Activated CD4-positive, alpha-beta T cell treated with anti-CD3 and anti-CD28 coated beads, Interleukin-2, amount 10 ng/mL, durations not matched to agents 24 days and 14 days (primary cell): Measurements from ENCODE around the gene TPK1. TPM values are rescaled to one million over a fixed set of nuclear protein-coding genes. Genes with fewer than 3 reads are reported as not detected.

Experiments used
- DNase-seq: peaks from one replicate; pipeline ENCODE4 v3.0.0; 2022
- H3K27ac Mint-ChIP-seq: one replicate; pipeline ENCODE4 v1.8.0; 2022; ENCODE audit warnings: mild to moderate bottlenecking, mixed read lengths
- H3K27me3 Mint-ChIP-seq: one replicate; pipeline ENCODE4 v1.8.0; 2022; ENCODE audit warnings: mixed read lengths
- H3K36me3 Mint-ChIP-seq: one replicate; pipeline ENCODE4 v1.8.0; 2022; ENCODE audit warnings: low read depth, mild to moderate bottlenecking, mixed read lengths
- H3K4me1 Mint-ChIP-seq: one replicate; pipeline ENCODE4 v1.8.0; 2021; ENCODE audit warnings: mixed read lengths
- H3K4me3 Mint-ChIP-seq: one replicate; pipeline ENCODE4 v1.8.0; 2022; ENCODE audit warnings: mild to moderate bottlenecking, moderate library complexity, mixed read lengths
- H3K9me3 Mint-ChIP-seq: one replicate; pipeline ENCODE4 v1.8.0; 2021; ENCODE audit warnings: mixed read lengths
- intact Hi-C: fragments of 100-400 bp; cut with micrococcal nuclease; formaldehyde crosslinking; loops from one replicate; pipeline ENCODE4 v1.15.1; 2023
- total RNA-seq: library from RNA; stranded (reverse); gene quantifications from 2 replicates; pipeline ENCODE4 v1.2.3, GENCODE V29; 2022

Gene TPK1
- total RNA-seq, 1 donor from 2014 or later: 13.2 TPM

- H3K27ac Mint-ChIP-seq: peak overlapping the region; percentile 94
- DNase-seq: no peak
- no peaks in the 10 kb centered on the region for H3K27me3 Mint-ChIP-seq
- peak overlapping the region; percentile 96 for H3K4me3 Mint-ChIP-seq
- peaks cover 19% of the 10 kb centered on the region for H3K36me3 Mint-ChIP-seq
- H3K4me1 Mint-ChIP-seq: peaks cover 33% of the 10 kb centered on the region
- peaks cover 24% of the 10 kb centered on the region for H3K9me3 Mint-ChIP-seq
- intact Hi-C loops: loop anchor here (5.0 to 10.0 kb wide), 3 partner anchors 52 to 934 kb away; partner anchors contain the start of gene TCAF1
Measured at GRCh38 chr7:144836545-144836842, 641 bp upstream of the TPK1 start.

- intact Hi-C loops: loop anchor here (1.0 to 10.0 kb wide), 5 partner anchors 14 to 933 kb away; partner anchors contain the start of gene TCAF1
- peaks cover 40% of the 10 kb centered on the region for H3K4me1 Mint-ChIP-seq
- DNase-seq: peak; percentile 86
- peak overlapping the region; percentile 100 for H3K27ac Mint-ChIP-seq
- H3K4me3 Mint-ChIP-seq: peak overlapping the region; percentile 96
- no peaks in the 10 kb centered on the region for H3K27me3 Mint-ChIP-seq
- peaks cover 28% of the 10 kb centered on the region for H3K9me3 Mint-ChIP-seq
- peaks cover 20% of the 10 kb centered on the region for H3K36me3 Mint-ChIP-seq
Measured at GRCh38 chr7:144835155-144835611, 670 bp downstream of the TPK1 start.

- H3K27me3 Mint-ChIP-seq: no peaks in the 10 kb centered on the region
- intact Hi-C loops: loop anchor here (1.0 to 10.0 kb wide), 5 partner anchors 13 to 932 kb away; partner anchors contain the start of gene TCAF1
Measured at GRCh38 chr7:144834641-144835144, 1.2 kb downstream of the TPK1 start.

GRCh38 chr7:144830811-144831210 is 5.0 kb downstream of the TPK1 start:
- intact Hi-C loops: loop anchor here (10.0 kb wide), 1 partner anchor 46 kb away; no protein-coding TSS in a partner anchor
- DNase-seq: peak; percentile 46
- H3K4me1 Mint-ChIP-seq: peaks cover 27% of the 10 kb centered on the region
- peaks cover 3% of the 10 kb centered on the region for H3K9me3 Mint-ChIP-seq
- peaks cover 9% of the 10 kb centered on the region for H3K36me3 Mint-ChIP-seq
- H3K27ac Mint-ChIP-seq: no peak overlapping the region
- no peak overlapping the region for H3K4me3 Mint-ChIP-seq
- no peaks in the 10 kb centered on the region for H3K27me3 Mint-ChIP-seq

More at GRCh38 chr7:144834641-144835144, 1.2 kb downstream of the TPK1 start:
- Mint-ChIP-seq H3K9me3 (peaks cover 23% of the 10 kb centered on the region), H3K36me3 (peaks cover 21% of the 10 kb centered on the region), H3K4me1 (peaks cover 42% of the 10 kb centered on the region), H3K27ac (peak overlapping the region; percentile 100), H3K4me3 (peak overlapping the region; percentile 96)
- DNase-seq: peak; percentile 84

GRCh38 chr7:144830024-144830785 is 5.6 kb downstream of the TPK1 start:
- DNase-seq: peak; percentile 54
- peaks cover 11% of the 10 kb centered on the region for H3K36me3 Mint-ChIP-seq
- intact Hi-C loops: loop anchor here (10.0 kb wide), 1 partner anchor 45 kb away; no protein-coding TSS in a partner anchor
- peaks cover 3% of the 10 kb centered on the region for H3K9me3 Mint-ChIP-seq
- H3K27me3 Mint-ChIP-seq: no peaks in the 10 kb centered on the region
- peaks cover 27% of the 10 kb centered on the region for H3K4me1 Mint-ChIP-seq
- no peak overlapping the region for H3K27ac Mint-ChIP-seq
- H3K4me3 Mint-ChIP-seq: no peak overlapping the region

- no peak overlapping the region for H3K4me3 Mint-ChIP-seq
- peaks cover 6% of the 10 kb centered on the region for H3K36me3 Mint-ChIP-seq
- DNase-seq: peak; percentile 12
- H3K4me1 Mint-ChIP-seq: peaks cover 22% of the 10 kb centered on the region
- peaks cover 3% of the 10 kb centered on the region for H3K9me3 Mint-ChIP-seq
- intact Hi-C loops: no loop called here
- no peak overlapping the region for H3K27ac Mint-ChIP-seq
- no peaks in the 10 kb centered on the region for H3K27me3 Mint-ChIP-seq
Measured at GRCh38 chr7:144827621-144828020, 8.2 kb downstream of the TPK1 start.

- H3K27ac Mint-ChIP-seq: no peak overlapping the region
- H3K4me3 Mint-ChIP-seq: no peak overlapping the region
- peaks cover 8% of the 10 kb centered on the region for H3K36me3 Mint-ChIP-seq
- DNase-seq: no peak
- H3K27me3 Mint-ChIP-seq: no peaks in the 10 kb centered on the region
- H3K9me3 Mint-ChIP-seq: peaks cover 3% of the 10 kb centered on the region
- H3K4me1 Mint-ChIP-seq: peaks cover 34% of the 10 kb centered on the region
- intact Hi-C loops: no loop called here
Measured at GRCh38 chr7:144826208-144826607, 9.6 kb downstream of the TPK1 start.

- Mint-ChIP-seq H3K27ac (no peak overlapping the region), H3K36me3 (peaks cover 4% of the 10 kb centered on the region), H3K4me3 (no peak overlapping the region), H3K9me3 (no peaks in the 10 kb centered on the region), H3K27me3 (no peaks in the 10 kb centered on the region), H3K4me1 (peaks cover 42% of the 10 kb centered on the region)
- intact Hi-C loops: no loop called here
- no peak for DNase-seq
Measured at GRCh38 chr7:144824360-144824759, 11.5 kb downstream of the TPK1 start.

- intact Hi-C loops: no loop called here
- Mint-ChIP-seq H3K27me3 (no peaks in the 10 kb centered on the region), H3K27ac (peak overlapping the region; percentile 45), H3K36me3 (peaks cover 4% of the 10 kb centered on the region), H3K9me3 (no peaks in the 10 kb centered on the region), H3K4me1 (peaks cover 60% of the 10 kb centered on the region), H3K4me3 (no peak overlapping the region)
- peak; percentile 54 for DNase-seq
Measured at GRCh38 chr7:144822223-144822622, 13.6 kb downstream of the TPK1 start.

GRCh38 chr7:144821067-144821466 is 14.8 kb downstream of the TPK1 start:
- H3K36me3 Mint-ChIP-seq: peaks cover 7% of the 10 kb centered on the region
- peak overlapping the region; percentile 92 for H3K27ac Mint-ChIP-seq
- H3K4me1 Mint-ChIP-seq: peaks cover 59% of the 10 kb centered on the region
- no peaks in the 10 kb centered on the region for H3K27me3 Mint-ChIP-seq
- peak; percentile 64 for DNase-seq
- H3K4me3 Mint-ChIP-seq: peak overlapping the region; percentile 63
- no peaks in the 10 kb centered on the region for H3K9me3 Mint-ChIP-seq
- intact Hi-C loops: loop anchor here (1.0 kb wide), 2 partner anchors 9 to 14 kb away; no protein-coding TSS in a partner anchor

GRCh38 chr7:144820552-144820951 is 15.3 kb downstream of the TPK1 start:
- Mint-ChIP-seq H3K36me3 (peaks cover 8% of the 10 kb centered on the region), H3K9me3 (no peaks in the 10 kb centered on the region), H3K27me3 (no peaks in the 10 kb centered on the region), H3K4me3 (peak overlapping the region; percentile 46), H3K4me1 (peaks cover 59% of the 10 kb centered on the region), H3K27ac (peak overlapping the region; percentile 81)
- DNase-seq: peak; percentile 69
- intact Hi-C loops: no loop called here

GRCh38 chr7:144819566-144819965 is 16.3 kb downstream of the TPK1 start:
- no peak overlapping the region for H3K4me3 Mint-ChIP-seq
- H3K9me3 Mint-ChIP-seq: no peaks in the 10 kb centered on the region
- H3K36me3 Mint-ChIP-seq: peaks cover 7% of the 10 kb centered on the region
- no peak for DNase-seq
- intact Hi-C loops: no loop called here
- H3K27me3 Mint-ChIP-seq: no peaks in the 10 kb centered on the region
- H3K27ac Mint-ChIP-seq: peak overlapping the region; percentile 81
- H3K4me1 Mint-ChIP-seq: peaks cover 61% of the 10 kb centered on the region

- peak overlapping the region; percentile 24 for H3K4me3 Mint-ChIP-seq
Measured at GRCh38 chr7:144818511-144818910, 17.3 kb downstream of the TPK1 start.

GRCh38 chr7:144817001-144817400 is 18.9 kb downstream of the TPK1 start:
- Mint-ChIP-seq H3K27ac (no peak overlapping the region), H3K9me3 (no peaks in the 10 kb centered on the region)
- intact Hi-C loops: no loop called here

More at GRCh38 chr7:144818511-144818910, 17.3 kb downstream of the TPK1 start:
- Mint-ChIP-seq H3K27me3 (no peaks in the 10 kb centered on the region), H3K4me1 (peaks cover 56% of the 10 kb centered on the region), H3K27ac (peak overlapping the region; percentile 75), H3K36me3 (peaks cover 7% of the 10 kb centered on the region), H3K9me3 (no peaks in the 10 kb centered on the region)
- intact Hi-C loops: no loop called here
- DNase-seq: peak; percentile 88

More at GRCh38 chr7:144817001-144817400, 18.9 kb downstream of the TPK1 start:
- no peak for DNase-seq
- peaks cover 56% of the 10 kb centered on the region for H3K4me1 Mint-ChIP-seq
- no peaks in the 10 kb centered on the region for H3K27me3 Mint-ChIP-seq
- H3K4me3 Mint-ChIP-seq: no peak overlapping the region
- peaks cover 6% of the 10 kb centered on the region for H3K36me3 Mint-ChIP-seq
